H9 (cell line): ENCODE measurements around the gene OVOL1. TPM values are rescaled to one million over a fixed set of nuclear protein-coding genes. Genes with fewer than 3 reads are reported as not detected.

Experiments
- DNase-seq: peaks from one replicate; pipeline ENCODE4 v3.0.0-alpha.2; 2017
- H2AFZ ChIP-seq: one replicate; pipeline ENCODE4 v1.6.1; 2013; ENCODE audit warnings: mild to moderate bottlenecking, low read length, control low read depth, moderate library complexity
- H2AK5ac ChIP-seq: 2 replicates; pipeline ENCODE4 v1.6.1; 2013; ENCODE audit warnings: low read length, control low read depth, mixed read lengths; ENCODE audit not compliant: insufficient read length
- H2BK120ac ChIP-seq: one replicate; pipeline ENCODE4 v1.6.1; 2013; ENCODE audit warnings: low read depth, mild to moderate bottlenecking, low read length, control low read depth, inconsistent platforms; ENCODE audit not compliant: poor library complexity, severe bottlenecking
- H2BK12ac ChIP-seq: 2 replicates; pipeline ENCODE4 v1.6.1; 2013; ENCODE audit warnings: low read length, control low read depth, mixed read lengths, low read depth; ENCODE audit not compliant: insufficient read length
- H2BK15ac ChIP-seq: 2 replicates; pipeline ENCODE4 v1.6.1; 2013; ENCODE audit warnings: low read depth, low read length, control low read depth
- H2BK20ac ChIP-seq: one replicate; pipeline ENCODE4 v1.6.1; 2013; ENCODE audit warnings: low read depth, mild to moderate bottlenecking, low read length, control low read depth, inconsistent platforms; ENCODE audit not compliant: poor library complexity, severe bottlenecking
- H2BK5ac ChIP-seq: 2 replicates; pipeline ENCODE4 v1.6.1; 2013; ENCODE audit warnings: low read length, control low read depth, mixed read lengths; ENCODE audit not compliant: insufficient read length
- H3K14ac ChIP-seq: 2 replicates; pipeline ENCODE4 v1.6.1; 2013; ENCODE audit warnings: low read length, control low read depth; ENCODE audit not compliant: insufficient read depth
- H3K18ac ChIP-seq: 2 replicates; pipeline ENCODE4 v1.6.1; 2013; ENCODE audit warnings: low read depth, mild to moderate bottlenecking, mixed read lengths, low read length, control low read depth; ENCODE audit not compliant: insufficient read length
- H3K23ac ChIP-seq: 2 replicates; pipeline ENCODE4 v1.6.1; 2013; ENCODE audit warnings: low read length, control low read depth, mixed read lengths, low read depth; ENCODE audit not compliant: insufficient read length
- H3K23me2 ChIP-seq: 2 replicates; pipeline ENCODE4 v1.6.1; 2013; ENCODE audit warnings: low read depth, mild to moderate bottlenecking, mixed read lengths, low read length, control low read depth; ENCODE audit not compliant: insufficient read length, poor library complexity, severe bottlenecking
- H3K27ac ChIP-seq: 2 replicates; pipeline ENCODE4 v1.5.1; 2013; ENCODE audit warnings: low read length, control low read depth, mixed read lengths, low read depth; ENCODE audit not compliant: insufficient read length
- H3K27me3 ChIP-seq: 2 replicates; pipeline ENCODE4 v1.6.1; 2013; ENCODE audit warnings: low read length, control low read depth, inconsistent platforms; ENCODE audit not compliant: insufficient read depth
- H3K4ac ChIP-seq: 2 replicates; pipeline ENCODE4 v1.6.1; 2013; ENCODE audit warnings: low read depth, mild to moderate bottlenecking, control low read depth, inconsistent platforms, low read length, moderate library complexity
- H3K4me1 ChIP-seq: 2 replicates; pipeline ENCODE4 v1.6.1; 2013; ENCODE audit warnings: low read length, control low read depth, inconsistent platforms; ENCODE audit not compliant: insufficient read depth
- H3K4me2 ChIP-seq: 2 replicates; pipeline ENCODE4 v1.6.1; 2013; ENCODE audit warnings: low read length, control low read depth, mixed read lengths; ENCODE audit not compliant: insufficient read length, insufficient read depth
- H3K56ac ChIP-seq: 2 replicates; pipeline ENCODE4 v1.6.1; 2013; ENCODE audit warnings: low read depth, mild to moderate bottlenecking, mixed read lengths, low read length, control low read depth; ENCODE audit not compliant: insufficient read length
- H3K79me1 ChIP-seq: 2 replicates; pipeline ENCODE4 v1.6.1; 2013; ENCODE audit warnings: low read depth, mild to moderate bottlenecking, moderate library complexity, low read length, control low read depth, inconsistent platforms; ENCODE audit not compliant: insufficient read depth, poor library complexity, severe bottlenecking
- H3K79me2 ChIP-seq: 2 replicates; pipeline ENCODE4 v1.6.1; 2013; ENCODE audit warnings: low read length, control low read depth, inconsistent platforms; ENCODE audit not compliant: insufficient read depth
- H3K9ac ChIP-seq: 2 replicates; pipeline ENCODE4 v1.6.1; 2013; ENCODE audit warnings: low read length, control low read depth, mixed read lengths; ENCODE audit not compliant: insufficient read length; ENCODE audit errors: extremely low read depth
- H3K9me3 ChIP-seq: one replicate; pipeline ENCODE4 v1.6.1; 2013; ENCODE audit warnings: low read depth, low read length, inconsistent platforms; ENCODE audit not compliant: control insufficient read depth
- H3T11ph ChIP-seq: one replicate; pipeline ENCODE4 v1.6.1; 2013; ENCODE audit warnings: mild to moderate bottlenecking, low read length, control low read depth, inconsistent platforms
- H4K20me1 ChIP-seq: one replicate; pipeline ENCODE4 v1.6.1; 2013; ENCODE audit not compliant: control insufficient read depth, insufficient read length, insufficient read depth
- H4K5ac ChIP-seq: 2 replicates; pipeline ENCODE4 v1.6.1; 2013; ENCODE audit warnings: low read depth, mild to moderate bottlenecking, mixed read lengths, low read length, control low read depth; ENCODE audit not compliant: insufficient read length
- H4K8ac ChIP-seq: replicated peaks from 2 replicates; pipeline ENCODE4 v1.6.1; 2013; ENCODE audit warnings: low read length, control low read depth, mixed read lengths, low read depth; ENCODE audit not compliant: insufficient read length
- H4K91ac ChIP-seq: 2 replicates; pipeline ENCODE4 v1.6.1; 2013; ENCODE audit warnings: low read depth, mild to moderate bottlenecking, moderate library complexity, mixed read lengths, low read length, control low read depth; ENCODE audit not compliant: insufficient read length
- H3K27ac Mint-ChIP-seq, 3 experiments: 2 replicates in 2 of 3; 3 replicates in 1 of 3; pipeline ENCODE4 v1.8.0; 2020 to 2021; ENCODE audit warnings: mixed read lengths in 3 of 3, mild to moderate bottlenecking in 1 of 3, moderate library complexity in 1 of 3
- H3K27me3 Mint-ChIP-seq: 2 replicates; pipeline ENCODE4 v1.8.0; 2021; ENCODE audit warnings: low read depth, mild to moderate bottlenecking, moderate library complexity, mixed read lengths
- H3K36me3 Mint-ChIP-seq, 3 experiments: 2 replicates in 2 of 3; 3 replicates in 1 of 3; pipeline ENCODE4 v1.8.0; 2020 to 2021; ENCODE audit warnings: low read depth in 3 of 3, mixed read lengths in 3 of 3; ENCODE audit not compliant: insufficient read depth in 1 of 3
- H3K4me1 Mint-ChIP-seq, 2 experiments: 2 replicates each; pipeline ENCODE4 v1.8.0; 2020; ENCODE audit warnings: mixed read lengths in 2 of 2
- H3K4me3 Mint-ChIP-seq, 2 experiments: 2 replicates in 1 of 2; 3 replicates in 1 of 2; pipeline ENCODE4 v1.8.0; 2020 to 2021; ENCODE audit warnings: mild to moderate bottlenecking in 2 of 2, mixed read lengths in 2 of 2, moderate library complexity in 1 of 2
- H3K9me3 Mint-ChIP-seq, 2 experiments: 2 replicates in 1 of 2; 3 replicates in 1 of 2; pipeline ENCODE4 v1.8.0; 2020; ENCODE audit warnings: mild to moderate bottlenecking in 2 of 2, mixed read lengths in 2 of 2, moderate library complexity in 1 of 2
- CTCF ChIP-seq: fragments of 200-600 bp; sonication (generic); conservative IDR thresholded peaks from 3 replicates; pipeline ENCODE4 v1.8.0; 2021; ENCODE audit warnings: antibody characterized with exemption, mild to moderate bottlenecking
- WGBS: extraction: QIAGEN DNeasy Blood & Tissue Kit; methylation state at CpG from one replicate; pipeline ENCODE4 v1.1.7; 2013; ENCODE audit warnings: missing lambda C conversion rate, low lambda C conversion rate, mixed read lengths; ENCODE audit not compliant: insufficient read length; ENCODE audit errors: extremely low coverage; 5-methylcytosine and 5-hydroxymethylcytosine counted together
- total RNA-seq: library from RNA; stranded (reverse); gene quantifications from 2 replicates; pipeline ENCODE4 v1.2.1, GENCODE V29; 2021

Gene OVOL1
- total RNA-seq, 1 experiment from 2014 or later = 5.1 TPM

DNA sequence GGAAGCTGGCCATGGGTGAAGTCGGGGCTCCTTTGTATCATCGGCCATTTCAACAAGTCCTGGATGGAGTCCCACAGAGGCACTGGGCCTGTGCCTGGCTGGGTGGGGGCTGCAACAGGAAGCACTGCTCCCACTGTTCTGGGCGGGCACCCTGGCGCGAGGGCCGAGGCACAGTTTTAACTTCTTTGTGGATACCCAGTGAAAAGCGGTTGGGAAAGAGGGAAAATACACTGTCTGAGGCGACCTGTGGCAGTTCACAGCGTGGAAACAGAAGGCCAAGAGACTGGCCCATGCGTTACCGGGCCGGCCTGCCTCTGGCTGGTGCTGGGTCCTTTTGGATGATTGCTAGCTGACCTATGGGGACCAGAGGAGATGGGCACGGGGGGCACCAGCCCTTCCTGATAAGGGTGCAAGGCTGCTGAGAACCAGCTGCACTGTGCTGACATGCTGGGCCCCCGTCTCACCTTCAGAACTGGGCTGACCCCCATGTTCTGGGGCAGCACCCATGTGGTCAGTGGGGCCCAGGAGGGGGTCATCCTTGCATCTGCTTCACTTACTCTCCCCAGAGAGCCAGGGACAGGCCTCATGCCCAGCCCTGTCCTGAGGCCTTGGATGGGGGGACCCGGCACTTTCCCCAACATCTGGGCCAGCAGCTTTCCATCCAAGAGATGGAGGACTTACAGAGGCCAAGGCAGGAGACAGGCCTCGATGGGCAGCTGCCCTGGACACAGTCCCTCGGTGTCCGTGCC lies 4.2 kb downstream of the OVOL1 start:
- Histone ChIP-seq H3K9ac (no peak overlapping the region), H2BK5ac (no peak overlapping the region), H3K79me2 (no peaks in the 10 kb centered on the region), H3K4ac (no peak overlapping the region), H2AFZ (no peak overlapping the region), H3T11ph (no peak overlapping the region), H2BK120ac (no peak overlapping the region), H3K14ac (no peak overlapping the region; the same call in 1 of the 2 replicates), H4K5ac (no peak overlapping the region), H3K23ac (no peak overlapping the region), H3K9me3 (no peaks in the 10 kb centered on the region), H3K18ac (no peak overlapping the region), H2BK20ac (no peak overlapping the region), H4K20me1 (no peaks in the 10 kb centered on the region), H4K8ac (no peak overlapping the region), H2BK15ac (no peak overlapping the region), H3K27me3 (peaks cover 7% of the 10 kb centered on the region; the same call in 1 of the 2 replicates), H4K91ac (no peak overlapping the region), H3K4me2 (no peak overlapping the region), H3K23me2 (peaks cover 9% of the 10 kb centered on the region), H3K4me1 (peaks cover 3% of the 10 kb centered on the region; the same call in 1 of the 2 replicates), H2AK5ac (no peak overlapping the region), H3K27ac (no peak overlapping the region), H2BK12ac (no peak overlapping the region), H3K56ac (no peak overlapping the region), H3K79me1 (no peaks in the 10 kb centered on the region)
- peaks cover 0 to 6% (median 2%) of the 10 kb centered on the region in 3 experiments; a peak in 2 of 7 replicates for H3K36me3 Mint-ChIP-seq
- H3K4me3 Mint-ChIP-seq = peak overlapping the region in 1 of 2 experiments; percentile 29; a peak in 2 of 5 replicates
- H3K4me1 Mint-ChIP-seq = peaks cover 35 to 37% of the 10 kb centered on the region in 2 experiments
- H3K27ac Mint-ChIP-seq = no peak overlapping the region
- no CpG with 5 or more reads among the region's 18 CpGs for WGBS
- H3K9me3 Mint-ChIP-seq = no peaks in the 10 kb centered on the region; a peak in 1 of 5 replicates
- DNase-seq = no peak
- TF ChIP-seq CTCF = no peak
- peaks cover 34% of the 10 kb centered on the region for H3K27me3 Mint-ChIP-seq
